Body of pancreas (tissue), 4 donors: ENCODE measurements around the gene PRKG1.

Source experiments
- POLR2A ChIP-seq, 3 donors: fragments of 450-650 bp; IDR thresholded peaks; one replicate each; pipeline ENCODE4 v1.6.1; 2016; ENCODE audit warnings: antibody characterized with exemption in 3 of 3, mild to moderate bottlenecking in 2 of 3
- TF ChIP-seq, protein P1 (sequence below), 7 experiments: fragments of 450-650 bp in 4 of 7; fragments of 200-600 bp in 3 of 7; sonication (generic) in 3 of 7; IDR thresholded peaks; one replicate each; pipeline ENCODE4 v1.5.1; 2016 to 2019; ENCODE audit warnings: antibody characterized with exemption in 7 of 7

DNA sequence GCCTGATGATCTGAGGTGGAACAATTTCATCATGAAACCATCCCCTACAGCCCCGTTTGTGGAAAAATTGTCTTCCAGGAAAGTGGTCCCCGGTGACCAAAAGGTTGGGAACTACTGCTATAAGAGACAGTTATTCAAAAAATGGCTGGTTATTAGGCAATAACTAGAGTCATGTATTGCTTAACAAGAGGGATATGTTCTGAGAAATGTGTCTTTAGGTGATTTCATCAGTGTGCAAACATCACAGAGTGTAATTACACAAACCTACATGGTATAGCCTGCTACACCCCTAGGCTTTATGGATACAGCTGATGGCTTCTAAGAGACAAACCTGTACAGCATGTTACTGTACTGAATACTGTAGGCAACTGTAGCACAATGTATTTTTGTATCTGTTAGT, 696.4 kb downstream of the PRKG1 start:
- TF ChIP-seq, protein P1, sequence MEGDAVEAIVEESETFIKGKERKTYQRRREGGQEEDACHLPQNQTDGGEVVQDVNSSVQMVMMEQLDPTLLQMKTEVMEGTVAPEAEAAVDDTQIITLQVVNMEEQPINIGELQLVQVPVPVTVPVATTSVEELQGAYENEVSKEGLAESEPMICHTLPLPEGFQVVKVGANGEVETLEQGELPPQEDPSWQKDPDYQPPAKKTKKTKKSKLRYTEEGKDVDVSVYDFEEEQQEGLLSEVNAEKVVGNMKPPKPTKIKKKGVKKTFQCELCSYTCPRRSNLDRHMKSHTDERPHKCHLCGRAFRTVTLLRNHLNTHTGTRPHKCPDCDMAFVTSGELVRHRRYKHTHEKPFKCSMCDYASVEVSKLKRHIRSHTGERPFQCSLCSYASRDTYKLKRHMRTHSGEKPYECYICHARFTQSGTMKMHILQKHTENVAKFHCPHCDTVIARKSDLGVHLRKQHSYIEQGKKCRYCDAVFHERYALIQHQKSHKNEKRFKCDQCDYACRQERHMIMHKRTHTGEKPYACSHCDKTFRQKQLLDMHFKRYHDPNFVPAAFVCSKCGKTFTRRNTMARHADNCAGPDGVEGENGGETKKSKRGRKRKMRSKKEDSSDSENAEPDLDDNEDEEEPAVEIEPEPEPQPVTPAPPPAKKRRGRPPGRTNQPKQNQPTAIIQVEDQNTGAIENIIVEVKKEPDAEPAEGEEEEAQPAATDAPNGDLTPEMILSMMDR (IDR thresholded peaks at IDR 0.05): no peak
- TF ChIP-seq POLR2A (IDR thresholded peaks at IDR 0.05): no peak
